Stimulated activated CD4-positive, alpha-beta T cell treated with anti-CD3 and anti-CD28 coated beads, Interleukin-4, amount 100 ng/mL, for 48 hours (primary cell): ENCODE results near the gene C10orf71.

Experiments used
- DNase-seq, 2 donors: peaks; one replicate each; pipeline ENCODE4 v3.0.0-alpha.2; 2020; ENCODE audit warnings: low read depth in 2 of 2

The C10orf71 gene

DNA sequence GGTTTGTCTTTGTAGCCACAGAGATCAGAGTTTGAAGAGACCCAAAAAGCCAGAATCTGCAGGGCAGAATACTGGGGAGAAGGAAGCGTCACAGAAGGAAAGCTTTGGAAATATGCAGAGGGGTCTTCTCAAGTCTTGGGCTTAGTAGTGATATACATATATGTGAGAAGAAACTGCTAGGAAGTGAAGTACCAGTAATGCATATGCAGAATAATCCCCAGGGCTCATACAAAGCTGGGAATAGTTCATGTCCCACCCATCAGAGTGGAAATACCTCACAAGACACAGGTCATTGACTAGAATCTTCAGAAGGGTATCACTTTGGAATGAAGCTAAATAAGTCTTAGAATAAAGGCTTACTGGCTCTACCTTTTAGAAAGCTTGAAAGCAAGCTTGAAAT is 39.6 kb downstream of the C10orf71 start:
- no peak for DNase-seq

DNA sequence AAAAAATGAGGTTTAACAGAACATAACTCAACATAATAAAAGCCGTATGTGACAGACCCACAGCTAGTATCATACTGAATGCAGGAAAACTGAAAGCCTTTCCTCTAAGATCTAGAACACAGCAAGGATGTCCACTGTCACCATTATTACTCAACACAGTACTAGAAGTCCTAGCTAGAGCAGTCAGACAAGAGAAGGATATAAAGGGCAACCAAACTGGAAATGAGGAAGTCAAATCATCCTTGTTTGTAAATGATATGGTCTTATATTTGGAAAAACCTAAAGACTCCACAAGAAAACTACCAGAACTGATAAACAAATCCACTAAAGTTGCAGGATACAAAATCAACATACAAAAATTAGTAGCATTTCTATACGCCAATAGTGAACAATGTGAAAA is 45.9 kb downstream of the C10orf71 start:
- DNase-seq: no peak

DNA sequence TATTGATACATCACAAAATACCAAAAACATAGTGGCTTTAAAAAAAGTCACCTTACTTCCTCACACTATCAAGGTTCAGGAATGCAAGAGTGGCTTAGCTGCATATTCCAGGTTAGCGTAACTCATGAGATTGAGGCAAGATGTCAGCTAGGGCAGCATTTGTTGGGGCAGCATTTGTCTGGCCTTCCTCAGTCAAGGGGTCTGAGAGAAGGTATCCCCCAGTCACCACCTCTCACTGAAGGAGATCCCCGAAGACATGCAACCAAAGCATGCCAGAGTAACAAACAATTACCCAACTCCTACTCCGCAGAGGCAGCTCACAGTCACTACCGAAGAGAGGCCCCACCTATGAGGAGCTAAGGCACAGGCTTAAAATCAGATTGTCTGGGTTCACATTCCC is 48.4 kb downstream of the C10orf71 start:
- no peak for DNase-seq

DNA sequence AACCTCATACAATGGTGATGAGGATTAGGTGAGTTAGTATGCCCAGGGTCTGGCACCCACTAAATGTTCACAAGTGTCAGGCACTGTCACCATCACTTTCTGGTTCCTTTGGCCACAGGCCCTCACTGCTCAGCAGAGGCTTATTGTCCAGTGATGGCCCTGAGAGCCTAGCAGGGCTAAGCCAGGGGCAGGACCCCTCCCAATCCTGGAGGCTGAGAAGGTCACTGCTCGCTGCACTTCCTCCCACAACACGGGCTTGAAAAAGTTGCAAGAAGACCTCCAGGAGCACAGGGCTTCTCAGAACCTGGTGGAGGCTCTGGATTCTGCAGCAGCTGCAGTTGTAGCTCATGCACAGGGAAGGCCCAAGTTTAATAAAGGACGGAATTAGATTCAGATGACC is 48.9 kb downstream of the C10orf71 start:
- DNase-seq: no peak

DNA sequence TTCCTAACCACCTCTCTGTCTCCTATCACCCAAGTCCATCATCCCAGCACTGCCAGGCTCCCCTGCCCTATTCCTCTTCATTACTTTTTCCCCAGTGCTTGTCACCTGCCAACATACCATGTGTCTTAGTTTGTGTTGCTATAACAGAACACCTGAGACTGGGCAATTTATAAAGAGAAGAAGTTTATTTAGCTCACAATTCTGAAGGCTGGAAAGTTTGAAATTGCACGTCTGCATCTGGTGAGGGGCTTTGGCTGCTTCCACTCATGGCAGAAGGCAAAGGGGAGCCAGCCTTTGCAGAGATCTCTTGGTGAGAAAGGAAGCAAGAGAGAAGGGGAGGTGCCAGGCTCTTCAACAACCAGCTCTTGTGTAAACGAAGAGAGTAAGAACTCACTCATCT is 49.6 kb downstream of the C10orf71 start:
- no peak for DNase-seq

DNA sequence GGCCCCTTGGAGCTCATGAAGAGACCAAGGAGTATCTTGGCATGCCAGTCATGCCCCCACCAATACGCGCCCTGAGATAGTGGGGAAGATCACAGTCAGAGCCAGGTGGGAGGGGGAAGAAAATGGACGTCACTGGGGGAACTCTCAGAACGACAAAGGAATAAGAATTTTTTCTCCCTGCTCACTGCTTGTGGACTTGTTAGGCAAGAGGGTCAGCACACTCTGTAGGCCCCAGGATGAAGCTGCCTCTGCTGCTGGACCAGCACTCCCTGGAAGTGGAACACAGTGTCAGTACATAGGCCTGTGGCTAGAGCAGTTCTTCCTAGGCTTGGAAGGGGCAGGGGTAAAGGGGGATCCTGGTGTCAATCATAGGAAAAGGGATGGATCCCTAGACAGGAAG is 50.4 kb downstream of the C10orf71 start:
- DNase-seq: no peak

DNA sequence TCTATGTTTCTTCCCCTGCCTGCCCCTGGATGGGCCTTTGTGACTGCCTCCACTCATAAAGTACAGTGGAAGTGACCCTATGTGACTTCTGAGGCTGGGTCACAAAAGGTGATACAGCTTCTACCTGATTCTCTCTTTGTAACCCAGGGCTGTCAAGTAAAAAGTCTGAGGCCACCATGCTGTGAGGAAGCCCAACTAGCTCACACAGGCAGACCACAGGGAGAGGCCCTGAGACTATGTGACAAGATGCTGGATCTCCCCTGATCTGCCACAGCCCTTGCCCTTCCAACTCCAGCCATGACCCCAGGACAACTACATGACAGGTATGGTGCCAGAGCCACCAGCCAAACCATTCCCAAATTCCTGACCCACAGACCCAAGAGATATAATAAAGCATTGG is 51.2 kb downstream of the C10orf71 start:
- no peak for DNase-seq

DNA sequence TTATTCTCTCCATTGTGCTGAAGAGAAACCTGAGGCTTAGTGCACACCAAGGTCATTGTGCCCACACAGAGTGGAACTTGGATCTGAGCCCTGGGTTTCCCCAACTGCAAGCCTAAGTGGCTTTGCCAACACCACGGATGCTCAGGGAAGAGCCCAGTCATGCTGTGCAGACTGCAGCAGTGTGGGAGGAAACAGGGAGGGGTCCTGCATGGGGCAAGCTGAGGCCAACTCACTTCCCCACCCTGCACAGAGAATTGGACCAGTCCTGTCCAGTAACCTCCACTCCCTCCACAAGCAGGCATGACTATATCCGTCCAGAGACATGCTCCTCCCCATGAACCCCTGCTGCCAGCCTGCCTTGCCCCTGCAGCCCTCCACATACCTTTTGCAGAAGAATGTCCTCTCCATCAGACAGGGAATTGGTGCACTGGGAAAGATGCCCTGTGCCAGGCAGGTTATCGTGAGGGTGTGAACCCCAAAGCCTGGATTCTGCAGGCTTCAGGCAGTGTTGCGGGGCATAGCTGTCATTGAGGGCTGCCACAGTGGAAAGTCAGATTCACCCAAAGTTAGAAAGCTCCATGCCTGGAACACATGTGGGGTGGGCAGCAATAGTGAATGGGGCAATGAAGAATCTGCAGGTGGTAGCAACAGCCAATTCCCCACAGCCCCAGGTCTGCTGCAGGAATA is 52.0 kb downstream of the C10orf71 start:
- DNase-seq: no peak

DNA sequence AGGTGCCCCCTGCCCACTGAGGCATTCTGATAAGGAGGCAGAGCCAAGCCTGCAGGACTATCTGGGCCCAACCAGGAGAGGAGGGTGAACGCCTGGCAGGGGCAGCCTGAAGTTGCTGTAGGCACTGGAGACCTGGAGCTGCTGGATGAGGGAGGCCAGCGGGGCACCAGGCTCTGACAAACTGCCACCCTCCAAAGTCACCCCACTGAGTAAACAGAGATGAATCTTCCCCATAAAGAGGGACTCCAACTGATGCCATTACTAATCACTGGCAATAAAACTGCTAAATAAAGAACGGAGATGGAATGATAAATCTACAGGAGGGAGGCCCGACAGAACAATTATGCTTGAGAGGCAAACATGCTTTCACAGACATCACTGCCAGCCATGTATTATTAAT is 52.7 kb downstream of the C10orf71 start:
- no peak for DNase-seq

DNA sequence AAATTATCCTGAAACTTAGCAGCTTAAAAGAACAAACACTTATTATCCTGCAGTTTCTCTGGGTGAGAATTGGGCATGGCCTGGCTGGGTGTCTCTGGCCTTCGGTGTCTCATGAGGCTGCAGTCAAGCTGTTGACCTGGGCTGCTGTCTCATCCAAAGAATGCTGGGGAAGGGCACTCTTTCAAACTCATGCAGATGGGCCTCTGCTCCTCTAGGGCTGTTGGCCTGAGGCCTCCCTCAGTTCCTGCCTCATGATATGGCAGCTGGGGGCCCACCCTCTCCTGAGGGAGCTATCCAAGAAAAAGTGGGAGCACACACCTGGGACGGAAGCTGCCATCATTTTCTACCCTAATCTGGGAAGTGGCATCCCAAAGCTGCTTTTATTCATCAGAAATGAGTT is 53.4 kb downstream of the C10orf71 start:
- no peak for DNase-seq

DNA sequence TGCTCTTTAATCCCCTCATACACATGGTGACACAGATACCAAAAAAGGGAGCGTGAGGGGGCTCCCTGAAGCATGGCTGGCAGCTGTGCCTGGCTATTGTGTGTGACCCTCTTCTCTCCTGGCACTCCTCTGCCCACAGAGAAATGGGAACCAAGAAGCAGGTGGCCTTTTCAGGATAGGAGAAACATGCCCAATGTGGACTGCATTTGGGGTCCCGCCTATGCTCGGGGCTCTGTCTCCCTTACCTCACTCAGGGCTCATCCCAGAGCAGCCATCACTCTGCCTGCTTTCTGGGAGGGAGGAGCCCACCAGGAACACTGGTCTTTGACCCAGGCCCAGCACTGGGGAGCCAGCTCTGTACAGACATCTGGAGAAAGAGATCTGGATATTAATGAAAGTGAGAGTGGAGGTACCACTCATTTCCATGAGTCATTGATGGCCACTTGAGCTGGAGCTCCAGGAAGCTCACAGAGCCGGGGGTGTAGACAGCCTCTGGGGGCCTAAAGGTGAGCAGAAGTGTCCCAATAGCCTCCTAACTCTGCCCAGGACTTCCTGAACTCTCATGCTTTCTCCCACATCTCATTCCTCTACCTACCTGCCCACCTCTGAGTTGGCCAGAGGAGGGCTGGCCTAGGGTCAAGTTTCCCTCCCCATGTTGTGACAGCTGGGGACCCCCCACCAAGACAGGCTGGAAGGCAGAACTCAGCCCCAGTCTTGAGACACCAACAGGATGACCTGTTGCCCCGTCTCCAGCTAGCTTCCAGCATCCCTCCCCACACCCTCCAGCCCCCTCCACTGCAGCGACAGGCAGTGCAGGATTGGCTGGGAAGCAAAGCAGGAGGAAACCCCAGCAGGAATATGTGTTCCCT is 54.3 kb downstream of the C10orf71 start:
- DNase-seq: no peak

DNA sequence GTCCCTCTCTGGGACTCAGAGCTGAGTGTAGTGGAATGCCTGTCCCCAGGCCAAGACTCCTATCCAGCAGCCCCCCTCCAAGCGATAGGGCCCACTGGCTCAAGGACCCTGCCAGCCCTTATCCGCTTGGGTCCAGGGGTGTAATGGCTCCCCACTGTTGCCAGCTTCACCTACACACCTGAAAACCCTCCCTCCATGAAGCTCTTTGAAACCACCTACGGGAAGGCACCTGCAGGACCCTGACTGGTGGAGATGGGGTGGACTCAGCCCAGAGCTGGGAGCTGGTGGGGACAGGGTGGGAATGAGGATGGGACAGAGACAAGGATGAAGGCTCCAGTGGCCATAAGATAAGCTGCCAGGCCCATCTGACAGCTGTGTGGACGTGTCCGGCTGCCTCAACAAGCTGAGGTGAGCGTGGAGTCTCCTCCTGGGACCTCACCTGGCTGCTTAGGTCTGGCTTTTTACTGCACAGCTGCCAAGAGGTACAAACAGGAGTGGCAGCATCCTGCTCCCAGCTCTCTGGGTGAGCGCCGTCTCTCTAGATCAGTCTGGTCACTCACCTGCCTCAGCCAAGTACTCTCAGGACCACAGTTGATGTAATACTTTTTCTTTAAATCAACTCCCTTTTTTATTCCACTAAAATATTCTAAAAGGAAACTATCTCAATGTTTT is 55.1 kb downstream of the C10orf71 start:
- no peak for DNase-seq

DNA sequence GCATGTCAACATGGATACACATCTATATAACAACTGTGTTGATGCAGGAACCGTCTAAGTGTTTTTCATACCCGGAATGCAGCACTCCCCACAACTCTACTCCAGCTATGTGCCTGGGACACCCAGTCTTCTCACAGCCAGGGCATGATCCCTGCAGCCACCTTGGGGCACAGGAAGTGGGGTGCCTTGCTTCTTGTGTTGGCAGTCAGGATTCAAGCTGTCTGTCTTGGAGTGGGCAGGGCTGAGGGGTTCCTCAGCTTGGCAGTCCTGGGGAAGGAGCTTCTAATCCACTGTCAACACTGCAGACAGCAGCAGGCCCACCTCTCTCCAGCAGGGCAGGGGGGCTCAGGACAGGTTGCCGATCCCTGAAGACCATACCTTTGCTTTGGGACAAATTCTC is 55.6 kb downstream of the C10orf71 start:
- no peak for DNase-seq

DNA sequence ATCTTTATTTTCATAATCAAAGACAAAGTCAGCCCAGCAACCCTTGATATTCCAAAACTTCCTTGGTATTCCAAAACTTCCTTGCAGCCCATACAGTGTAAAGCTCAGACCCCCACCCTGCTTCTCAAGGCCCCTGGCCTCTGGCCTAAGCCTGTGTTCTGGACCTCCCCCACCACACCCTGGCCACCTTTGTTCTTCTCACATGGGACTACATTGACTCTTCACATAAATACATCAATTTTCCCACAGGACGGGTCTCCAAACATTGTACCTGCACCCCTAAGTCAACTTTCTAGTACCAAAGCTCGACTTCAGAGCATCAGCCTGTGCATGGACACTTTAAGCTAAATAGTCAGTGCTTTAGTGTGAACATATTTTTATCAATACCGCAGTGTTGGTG is 56.3 kb downstream of the C10orf71 start:
- DNase-seq: no peak

DNA sequence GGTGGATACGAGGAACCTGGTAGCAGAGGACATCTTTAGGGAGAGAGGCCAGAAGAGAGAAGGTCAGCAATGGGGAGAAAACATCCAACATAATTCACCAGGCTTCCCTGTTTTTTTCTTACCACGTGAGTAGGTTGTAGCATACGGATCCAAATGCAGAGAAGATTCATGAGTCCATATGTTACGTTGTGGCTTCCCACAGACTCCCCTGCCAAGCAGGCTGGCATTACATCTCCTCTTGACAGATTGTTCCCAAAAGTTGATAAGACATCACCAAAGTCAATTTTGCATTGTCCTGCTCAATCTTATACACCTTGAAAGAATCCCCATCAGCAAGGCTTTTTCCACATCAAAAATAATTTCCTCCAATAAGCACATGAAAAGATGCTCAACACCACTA is 57.2 kb downstream of the C10orf71 start:
- DNase-seq: no peak

DNA sequence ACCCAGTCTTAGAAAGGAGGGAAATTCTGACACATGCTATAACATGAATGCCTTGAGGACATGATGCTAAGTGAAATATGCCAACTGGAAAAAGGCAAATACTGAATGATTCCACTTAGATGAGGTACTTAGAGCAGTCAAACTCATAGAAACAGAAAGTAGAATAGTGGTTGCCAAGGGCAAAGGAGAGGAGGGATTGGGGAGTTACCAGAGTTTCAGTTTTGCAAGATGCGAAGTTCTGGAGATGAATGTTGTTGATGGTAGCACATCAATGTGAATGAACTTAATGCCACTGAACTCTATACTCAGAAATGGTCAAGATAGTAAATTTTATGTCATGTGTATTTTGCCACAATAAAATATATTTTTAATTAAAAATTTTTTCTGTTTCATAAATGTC is 58.0 kb downstream of the C10orf71 start:
- no peak for DNase-seq

DNA sequence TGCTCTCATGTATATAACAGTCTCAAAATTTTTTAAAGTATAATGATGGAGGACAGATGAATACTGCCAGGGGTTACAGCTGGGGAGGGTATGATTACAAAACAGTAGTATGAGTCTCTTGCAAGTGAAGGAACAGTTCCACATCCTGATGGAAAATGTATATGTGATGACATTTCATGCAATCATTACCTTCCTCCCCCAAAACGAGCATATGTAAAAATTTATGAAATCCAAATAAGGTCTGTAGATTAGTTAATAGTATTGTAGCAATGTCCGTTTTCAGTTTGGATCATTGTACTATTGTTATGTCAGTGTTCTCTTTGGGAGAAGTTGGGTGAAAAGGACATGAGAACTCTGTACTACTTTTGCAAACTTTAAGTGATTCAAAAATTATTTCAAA is 58.9 kb downstream of the C10orf71 start:
- no peak for DNase-seq

DNA sequence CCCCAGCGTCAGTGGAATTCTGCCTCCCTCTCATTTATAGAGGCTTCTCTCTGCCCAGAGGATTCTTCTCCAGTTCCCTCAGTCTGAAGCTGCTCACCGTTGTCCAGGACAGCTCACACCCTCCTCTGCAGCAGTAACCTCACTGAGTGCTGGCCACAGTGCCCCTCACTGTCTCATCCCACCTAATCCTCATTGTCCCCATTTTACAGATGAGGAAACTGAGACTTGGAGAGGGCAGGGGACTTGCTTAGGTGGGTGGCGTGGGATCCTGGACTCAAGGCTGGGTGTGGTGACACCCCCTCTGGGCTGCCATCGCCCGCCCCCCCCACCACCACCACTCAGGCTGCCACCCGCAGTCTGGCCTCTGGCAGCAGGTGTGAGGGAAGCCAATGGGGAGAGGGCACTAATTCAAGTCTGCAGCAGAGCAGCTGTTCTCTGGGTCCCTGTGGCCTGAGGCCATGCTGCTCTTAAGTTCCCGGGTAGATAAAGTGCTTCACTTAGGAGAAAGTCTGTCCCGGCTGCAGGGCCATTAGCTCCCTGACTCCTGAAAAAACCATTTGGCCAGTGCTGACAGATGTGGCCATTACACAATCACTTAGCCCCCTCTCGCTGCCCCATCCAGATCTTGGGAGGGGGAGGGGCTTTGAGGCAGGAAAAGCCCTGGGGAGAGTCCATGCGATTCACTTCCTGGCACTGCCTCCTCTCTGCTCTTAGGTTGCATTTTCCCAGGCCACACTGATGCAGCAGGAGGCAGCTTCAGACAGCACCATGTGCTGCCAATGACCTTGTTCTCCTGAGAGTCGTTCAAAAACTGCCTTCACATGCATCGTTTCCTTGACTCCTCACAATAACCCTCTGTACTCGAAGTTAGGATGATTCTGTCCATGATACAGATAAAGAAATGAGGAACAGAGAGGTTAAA is 60.6 kb downstream of the C10orf71 start:
- no peak for DNase-seq

DNA sequence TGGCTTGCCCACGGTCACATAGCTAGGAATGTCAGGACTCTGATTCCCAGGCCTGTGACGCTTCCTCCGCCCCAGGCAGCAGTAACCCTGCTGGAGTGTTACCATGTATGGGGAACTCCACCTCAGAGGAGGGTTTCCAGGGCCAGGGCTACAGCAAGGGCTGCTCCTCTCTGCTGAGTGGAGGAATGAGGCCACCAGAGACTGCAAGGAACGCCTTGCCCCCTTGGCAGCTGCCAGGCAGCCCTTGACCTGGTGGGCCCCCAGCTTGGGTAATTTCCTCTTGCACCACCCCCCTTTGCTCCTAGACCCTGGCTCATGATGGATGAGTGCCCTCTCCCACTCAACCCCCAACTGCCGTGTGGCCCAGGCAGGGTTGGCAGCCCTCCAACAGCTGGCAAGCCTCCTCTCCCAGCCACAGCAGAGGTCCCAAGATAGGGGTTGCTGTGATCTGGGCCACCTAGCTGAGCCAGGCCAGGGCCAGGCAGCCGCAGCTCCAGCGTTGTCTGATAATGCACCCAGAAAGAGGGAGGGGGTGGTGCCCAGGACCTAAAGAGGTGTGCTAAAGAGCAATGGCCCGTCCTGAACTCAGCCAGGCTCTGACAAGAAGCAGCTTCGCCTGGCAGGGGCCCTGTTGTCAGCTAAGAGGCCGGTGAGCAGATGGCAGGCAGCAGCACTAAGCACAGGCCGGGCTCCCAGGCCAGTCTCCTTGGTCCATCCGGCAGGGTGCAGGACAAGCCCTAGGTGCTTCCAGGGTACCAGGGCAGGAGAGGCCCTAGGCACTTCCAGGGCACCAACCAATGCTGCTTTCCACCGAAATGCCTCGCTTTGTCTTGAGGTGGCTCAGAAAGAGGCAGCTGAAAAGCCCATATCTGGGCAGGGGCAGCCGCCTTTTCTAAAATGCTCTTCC is 61.6 kb downstream of the C10orf71 start:
- DNase-seq: no peak

DNA sequence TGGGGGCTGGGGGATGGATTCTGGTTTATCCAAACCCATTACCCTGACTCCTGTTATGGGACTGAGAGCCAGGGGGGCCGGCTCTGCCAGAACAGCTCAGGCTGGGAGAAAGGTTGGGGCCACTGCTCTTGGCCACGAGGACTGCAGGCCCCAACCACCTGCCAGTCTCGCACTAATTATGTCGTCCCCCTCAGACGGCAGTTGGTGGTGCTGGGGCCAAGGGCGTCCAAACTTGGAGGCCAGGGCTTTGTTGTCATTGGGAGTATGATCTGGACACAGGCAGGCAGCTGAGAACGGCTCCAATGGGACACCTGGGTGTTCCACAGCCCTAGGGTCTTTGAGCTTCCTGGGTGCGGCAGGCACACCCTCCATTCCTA is 62.2 kb downstream of the C10orf71 start:
- no peak for DNase-seq
